Astrocyte of the spinal cord (primary cell): ENCODE data around the gene GAS7.

Experiments
- DNase-seq: peaks from one replicate; pipeline ENCODE4 v3.0.0; 2011; ENCODE audit warnings: low read depth, low spot score
- H3K4me3 ChIP-seq: 2 replicates; pipeline ENCODE4 v1.5.1; 2011; ENCODE audit warnings: low read depth, mild to moderate bottlenecking, low read length, moderate library complexity
- in situ Hi-C: cut with HindIII; loops from 2 replicates; pipeline ENCODE4 v1.10.0; 2017; ENCODE audit warnings: low sequenced_read_pairs
- TF ChIP-seq, protein P1 (sequence below): IDR thresholded peaks from 2 replicates; pipeline ENCODE4 v1.5.1; 2012; ENCODE audit warnings: low read depth, mild to moderate bottlenecking, low read length, inconsistent platforms

GAS7 gene

DNA sequence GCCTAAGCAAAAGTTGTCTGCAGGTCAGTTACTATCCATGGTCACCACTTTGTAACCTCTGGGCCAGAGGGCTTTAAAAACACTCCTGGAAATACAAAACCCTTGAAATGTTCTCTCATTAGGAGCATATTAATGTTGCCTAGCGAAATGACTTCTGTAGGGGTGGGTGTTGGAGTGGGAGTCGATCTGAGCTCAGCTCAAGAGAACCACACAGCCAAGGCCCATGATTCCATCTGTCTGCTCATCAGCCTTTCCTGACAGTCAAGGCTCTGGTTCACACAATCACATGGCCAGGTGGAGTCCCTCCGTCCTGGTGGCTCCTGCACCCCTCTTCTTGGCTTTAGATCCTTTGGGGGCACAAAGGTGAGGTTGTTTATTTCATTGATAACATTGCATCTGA is 320.1 kb downstream of the GAS7 start:
- no peak for DNase-seq
- TF ChIP-seq, protein P1, sequence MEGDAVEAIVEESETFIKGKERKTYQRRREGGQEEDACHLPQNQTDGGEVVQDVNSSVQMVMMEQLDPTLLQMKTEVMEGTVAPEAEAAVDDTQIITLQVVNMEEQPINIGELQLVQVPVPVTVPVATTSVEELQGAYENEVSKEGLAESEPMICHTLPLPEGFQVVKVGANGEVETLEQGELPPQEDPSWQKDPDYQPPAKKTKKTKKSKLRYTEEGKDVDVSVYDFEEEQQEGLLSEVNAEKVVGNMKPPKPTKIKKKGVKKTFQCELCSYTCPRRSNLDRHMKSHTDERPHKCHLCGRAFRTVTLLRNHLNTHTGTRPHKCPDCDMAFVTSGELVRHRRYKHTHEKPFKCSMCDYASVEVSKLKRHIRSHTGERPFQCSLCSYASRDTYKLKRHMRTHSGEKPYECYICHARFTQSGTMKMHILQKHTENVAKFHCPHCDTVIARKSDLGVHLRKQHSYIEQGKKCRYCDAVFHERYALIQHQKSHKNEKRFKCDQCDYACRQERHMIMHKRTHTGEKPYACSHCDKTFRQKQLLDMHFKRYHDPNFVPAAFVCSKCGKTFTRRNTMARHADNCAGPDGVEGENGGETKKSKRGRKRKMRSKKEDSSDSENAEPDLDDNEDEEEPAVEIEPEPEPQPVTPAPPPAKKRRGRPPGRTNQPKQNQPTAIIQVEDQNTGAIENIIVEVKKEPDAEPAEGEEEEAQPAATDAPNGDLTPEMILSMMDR, result no peak
- no peak overlapping the region for H3K4me3 ChIP-seq
- in situ Hi-C loops, result no loop called here

DNA sequence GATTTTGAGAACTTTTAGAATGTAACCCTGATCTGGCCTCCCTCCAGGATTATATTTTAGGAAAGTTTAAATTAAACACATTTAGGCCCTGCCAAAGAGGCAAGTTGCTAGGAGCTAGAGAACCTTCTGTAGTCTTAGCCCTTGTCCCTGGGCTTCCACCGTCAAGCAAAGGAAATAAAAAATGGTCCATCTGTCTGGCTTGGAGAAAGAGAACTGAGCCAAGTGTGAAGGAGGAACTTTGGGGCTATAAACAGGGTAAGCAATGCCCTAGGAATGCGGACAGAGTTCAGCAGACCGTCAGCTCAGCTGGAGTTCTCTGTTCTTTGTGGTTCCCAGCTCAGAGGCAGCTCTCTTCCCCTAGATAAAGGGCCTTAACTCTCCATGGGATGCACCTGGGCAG is 323.0 kb downstream of the GAS7 start:
- DNase-seq, result peak; percentile 89

DNA sequence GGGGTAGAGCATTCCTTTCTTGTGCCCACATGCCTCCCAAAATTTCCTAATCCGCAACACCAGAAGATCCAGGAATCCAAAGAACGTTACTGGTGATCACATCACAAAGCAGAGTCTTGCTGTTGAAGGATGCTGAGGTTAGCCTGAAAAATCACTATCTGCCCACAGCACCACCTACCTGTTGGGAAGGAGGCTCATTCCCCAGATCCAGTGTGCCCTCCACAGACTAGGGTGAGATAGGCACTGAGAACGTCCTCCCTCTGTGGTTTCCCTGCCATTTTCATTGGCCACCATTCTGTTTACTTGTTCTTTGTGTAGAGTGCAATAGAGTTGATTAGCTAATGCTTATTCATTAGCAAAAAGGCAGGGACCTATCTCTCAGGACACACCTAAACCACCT is 323.7 kb downstream of the GAS7 start:
- DNase-seq, result no peak
- in situ Hi-C loops, result no loop called here
- no peak overlapping the region for H3K4me3 ChIP-seq

More for the DNA sequence above, 323.0 kb downstream of the GAS7 start:
- in situ Hi-C loops, result no loop called here
- H3K4me3 ChIP-seq, result no peak overlapping the region
- TF ChIP-seq, protein P1, result no peak

DNA sequence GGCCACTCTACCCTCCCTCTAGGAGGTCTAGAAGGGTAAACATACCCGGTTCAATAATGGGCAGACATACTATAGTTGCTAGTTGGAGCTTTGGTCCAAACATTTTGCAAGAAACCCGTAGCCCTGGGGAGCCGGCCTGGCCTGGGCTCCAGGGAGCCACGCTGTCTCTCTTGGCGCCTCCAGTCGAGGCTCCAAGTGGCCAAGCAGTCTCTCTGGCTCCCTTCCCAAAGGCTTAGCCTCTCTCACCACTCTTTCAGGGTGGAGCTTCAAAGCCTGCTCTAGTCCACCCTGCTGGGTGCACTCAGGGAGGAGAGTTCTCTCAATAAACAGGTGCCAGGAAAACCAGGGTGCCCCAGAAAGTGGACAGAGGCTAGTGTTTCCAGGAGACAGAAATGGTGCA is 325.6 kb downstream of the GAS7 start:
- DNase-seq, result no peak
- no peak overlapping the region for H3K4me3 ChIP-seq
- in situ Hi-C loops, result no loop called here
- TF ChIP-seq, protein P1, result no peak

More for the DNA sequence above, 323.7 kb downstream of the GAS7 start:
- TF ChIP-seq, protein P1, result no peak

DNA sequence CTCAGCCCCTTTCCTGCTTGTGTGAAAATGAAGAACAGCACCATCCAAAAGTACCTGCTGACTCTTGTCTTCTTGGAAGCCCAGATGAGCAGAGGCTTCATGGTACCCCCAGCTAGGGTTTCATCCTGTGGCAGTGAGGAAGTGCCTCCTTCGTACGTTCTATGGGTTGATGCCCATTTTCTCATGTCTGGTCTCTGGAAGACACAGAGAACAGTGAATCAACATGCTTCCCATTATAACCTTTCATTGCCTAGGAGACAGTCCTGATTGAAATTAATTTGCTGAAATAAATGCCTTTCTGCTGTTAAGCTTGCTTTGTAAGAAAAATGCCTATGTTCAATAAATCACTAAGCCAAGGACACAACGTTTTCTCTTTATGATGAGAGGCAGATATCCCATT is 329.9 kb downstream of the GAS7 start:
- no peak for DNase-seq
- in situ Hi-C loops, result no loop called here
- TF ChIP-seq, protein P1, result no peak
- no peak overlapping the region for H3K4me3 ChIP-seq

DNA sequence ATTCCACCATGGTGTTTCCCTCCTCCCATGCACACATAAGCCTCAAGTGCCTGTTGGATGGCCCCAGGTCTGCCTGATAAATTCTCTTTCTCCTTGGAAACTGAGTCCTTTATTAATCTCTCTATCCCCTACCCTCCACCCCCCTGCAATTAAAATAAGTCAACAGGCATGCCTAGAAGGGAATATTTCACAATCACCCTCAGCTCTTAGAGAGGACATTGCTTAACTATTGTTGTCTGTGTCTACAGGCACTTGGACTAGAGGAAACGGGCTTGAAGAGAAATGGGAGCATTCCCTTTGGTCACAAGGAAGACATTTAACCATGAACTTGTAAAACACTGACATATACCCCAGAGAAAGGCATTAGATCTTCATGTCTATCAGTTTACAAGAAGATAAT is 332.8 kb downstream of the GAS7 start:
- DNase-seq, result no peak
- TF ChIP-seq, protein P1, result no peak
- in situ Hi-C loops, result no loop called here
- H3K4me3 ChIP-seq, result no peak overlapping the region

DNA sequence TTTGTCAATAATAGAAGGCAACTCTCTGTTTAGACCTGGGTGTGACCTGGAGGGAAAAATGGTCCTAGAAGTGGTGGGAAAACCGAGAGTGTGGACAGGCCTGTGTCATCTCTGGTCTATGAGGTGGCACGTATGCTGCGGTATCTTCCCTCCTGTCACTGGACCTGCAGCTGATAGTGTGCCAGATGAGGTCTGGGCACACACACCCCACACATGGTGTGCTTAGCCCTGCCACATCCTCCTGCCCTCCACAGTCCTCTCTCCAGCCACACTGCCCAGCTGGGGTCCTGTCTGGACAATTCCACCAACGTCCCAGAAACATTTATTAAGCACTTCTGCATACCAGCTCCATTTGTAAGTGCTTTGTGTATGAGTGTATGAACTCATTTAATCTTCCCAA is 335.5 kb downstream of the GAS7 start:
- TF ChIP-seq, protein P1, result no peak
- DNase-seq, result no peak
- H3K4me3 ChIP-seq, result no peak overlapping the region
- in situ Hi-C loops, result no loop called here
